H1 (cell line): Measurements from ENCODE around the gene BEAN1. TPM values are rescaled to one million over a fixed set of nuclear protein-coding genes. Genes with fewer than 3 reads are reported as not detected.

Experiments used
- CEBPB ChIP-seq: IDR thresholded peaks from 2 replicates; pipeline ENCODE4 v1.6.1; 2012; ENCODE audit warnings: low read depth, low read length
- HDAC2 ChIP-seq, 2 experiments: fragments of 300-600 bp in 1 of 2; sonication (generic) in 1 of 2; IDR thresholded peaks; 2 replicates each; pipeline ENCODE4 v1.6.1; 2011 to 2012; ENCODE audit warnings: low read depth in 2 of 2, low read length in 2 of 2, mild to moderate bottlenecking in 2 of 2, moderate library complexity in 2 of 2, borderline replicate concordance in 1 of 2, inconsistent platforms in 1 of 2
- PHF8 ChIP-seq: fragments of 200-600 bp; sonication (generic); conservative IDR thresholded peaks from 2 replicates; pipeline ENCODE4 v1.7.1; 2012; ENCODE audit warnings: low read depth, mild to moderate bottlenecking, inconsistent platforms, low read length, moderate library complexity
- POU5F1 ChIP-seq: IDR thresholded peaks from 2 replicates; pipeline ENCODE4 v1.6.1; 2011; ENCODE audit warnings: low read depth, mild to moderate bottlenecking, low read length, moderate library complexity
- SIN3A ChIP-seq, 2 experiments: IDR thresholded peaks in 1 of 2; conservative IDR thresholded peaks in 1 of 2; 2 replicates each; pipeline ENCODE4 v1.6.1; 2011 to 2012; ENCODE audit warnings: low read length in 2 of 2, improper control_type of control experiment in 1 of 2, low read depth in 1 of 2, mild to moderate bottlenecking in 1 of 2
- polyA plus RNA-seq, 7 experiments: library from polyadenylated mRNA; depleted of rRNA in 3 of 7; stranded (reverse) in 5 of 7; unstranded in 2 of 7; fragments of >200 nt in 5 of 7; fragments of 200-250 nt in 2 of 7; gene quantifications; 1 replicate in 5 of 7; 2 replicates in 1 of 7; 4 replicates in 1 of 7; pipeline versions ENCODE4 v1.2.1 to v1.2.3, GENCODE V29; 2011 to 2013; ENCODE audit warnings: missing spikeins in 2 of 7, mixed read lengths in 2 of 7
- total RNA-seq: library from RNA; stranded (reverse); fragmentation: NEBNext Ultra II Directional; extraction: Animal tissue kit (Norgen Biotek cat#: 25700); gene quantifications from 2 replicates; pipeline ENCODE4 v1.2.1, GENCODE V29; 2021
- TF ChIP-seq, protein P1 (sequence below): fragments of 300-600 bp; sonication (generic); IDR thresholded peaks from 2 replicates; pipeline ENCODE4 v1.7.1; 2012; ENCODE audit warnings: low read length, moderate library complexity, mild to moderate bottlenecking, inconsistent platforms; ENCODE audit not compliant: insufficient replicate concordance
- TF ChIP-seq, protein P2 (sequence below), 3 experiments: IDR thresholded peaks; 1 replicate in 2 of 3; 2 replicates in 1 of 3; pipeline versions ENCODE4 v1.5.1 to v1.6.1; 2011; ENCODE audit warnings: low read length in 3 of 3, mild to moderate bottlenecking in 3 of 3, inconsistent platforms in 2 of 3, low read depth in 1 of 3, moderate library complexity in 1 of 3; ENCODE audit not compliant: insufficient read depth in 1 of 3; ENCODE audit errors: control extremely low read depth in 1 of 3

Gene BEAN1
- total and polyA plus RNA-seq, 2 of the 8 experiments (the other 6 are each of a cell fraction or from before 2014, with no cell fraction given): 0.08 TPM; not detected in 1

DNA sequence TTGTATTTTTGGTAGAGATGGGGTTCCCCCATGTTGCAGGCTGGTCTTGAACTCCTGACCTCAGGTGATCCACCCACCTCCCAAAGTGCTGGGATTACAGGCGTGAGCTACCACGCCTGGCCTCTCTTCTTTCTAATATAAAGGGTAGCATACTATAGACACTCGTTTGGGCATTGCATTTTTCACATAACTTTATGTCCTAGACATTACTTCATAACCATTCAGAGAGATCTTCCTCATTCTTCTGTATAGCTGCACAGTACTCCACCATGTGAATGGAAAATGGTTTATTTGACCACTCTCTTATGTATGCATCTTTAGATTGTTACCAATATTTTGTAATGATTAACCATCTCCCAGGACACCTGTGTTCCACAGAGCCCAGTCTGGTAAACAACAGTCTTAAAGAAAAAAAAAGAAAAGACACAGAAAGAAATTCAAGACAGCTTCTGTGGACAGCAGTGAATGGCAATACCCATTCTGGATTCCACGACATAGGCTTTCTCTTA is 80.7 kb downstream of the BEAN1 start (continued):
- TF ChIP-seq, protein P1, sequence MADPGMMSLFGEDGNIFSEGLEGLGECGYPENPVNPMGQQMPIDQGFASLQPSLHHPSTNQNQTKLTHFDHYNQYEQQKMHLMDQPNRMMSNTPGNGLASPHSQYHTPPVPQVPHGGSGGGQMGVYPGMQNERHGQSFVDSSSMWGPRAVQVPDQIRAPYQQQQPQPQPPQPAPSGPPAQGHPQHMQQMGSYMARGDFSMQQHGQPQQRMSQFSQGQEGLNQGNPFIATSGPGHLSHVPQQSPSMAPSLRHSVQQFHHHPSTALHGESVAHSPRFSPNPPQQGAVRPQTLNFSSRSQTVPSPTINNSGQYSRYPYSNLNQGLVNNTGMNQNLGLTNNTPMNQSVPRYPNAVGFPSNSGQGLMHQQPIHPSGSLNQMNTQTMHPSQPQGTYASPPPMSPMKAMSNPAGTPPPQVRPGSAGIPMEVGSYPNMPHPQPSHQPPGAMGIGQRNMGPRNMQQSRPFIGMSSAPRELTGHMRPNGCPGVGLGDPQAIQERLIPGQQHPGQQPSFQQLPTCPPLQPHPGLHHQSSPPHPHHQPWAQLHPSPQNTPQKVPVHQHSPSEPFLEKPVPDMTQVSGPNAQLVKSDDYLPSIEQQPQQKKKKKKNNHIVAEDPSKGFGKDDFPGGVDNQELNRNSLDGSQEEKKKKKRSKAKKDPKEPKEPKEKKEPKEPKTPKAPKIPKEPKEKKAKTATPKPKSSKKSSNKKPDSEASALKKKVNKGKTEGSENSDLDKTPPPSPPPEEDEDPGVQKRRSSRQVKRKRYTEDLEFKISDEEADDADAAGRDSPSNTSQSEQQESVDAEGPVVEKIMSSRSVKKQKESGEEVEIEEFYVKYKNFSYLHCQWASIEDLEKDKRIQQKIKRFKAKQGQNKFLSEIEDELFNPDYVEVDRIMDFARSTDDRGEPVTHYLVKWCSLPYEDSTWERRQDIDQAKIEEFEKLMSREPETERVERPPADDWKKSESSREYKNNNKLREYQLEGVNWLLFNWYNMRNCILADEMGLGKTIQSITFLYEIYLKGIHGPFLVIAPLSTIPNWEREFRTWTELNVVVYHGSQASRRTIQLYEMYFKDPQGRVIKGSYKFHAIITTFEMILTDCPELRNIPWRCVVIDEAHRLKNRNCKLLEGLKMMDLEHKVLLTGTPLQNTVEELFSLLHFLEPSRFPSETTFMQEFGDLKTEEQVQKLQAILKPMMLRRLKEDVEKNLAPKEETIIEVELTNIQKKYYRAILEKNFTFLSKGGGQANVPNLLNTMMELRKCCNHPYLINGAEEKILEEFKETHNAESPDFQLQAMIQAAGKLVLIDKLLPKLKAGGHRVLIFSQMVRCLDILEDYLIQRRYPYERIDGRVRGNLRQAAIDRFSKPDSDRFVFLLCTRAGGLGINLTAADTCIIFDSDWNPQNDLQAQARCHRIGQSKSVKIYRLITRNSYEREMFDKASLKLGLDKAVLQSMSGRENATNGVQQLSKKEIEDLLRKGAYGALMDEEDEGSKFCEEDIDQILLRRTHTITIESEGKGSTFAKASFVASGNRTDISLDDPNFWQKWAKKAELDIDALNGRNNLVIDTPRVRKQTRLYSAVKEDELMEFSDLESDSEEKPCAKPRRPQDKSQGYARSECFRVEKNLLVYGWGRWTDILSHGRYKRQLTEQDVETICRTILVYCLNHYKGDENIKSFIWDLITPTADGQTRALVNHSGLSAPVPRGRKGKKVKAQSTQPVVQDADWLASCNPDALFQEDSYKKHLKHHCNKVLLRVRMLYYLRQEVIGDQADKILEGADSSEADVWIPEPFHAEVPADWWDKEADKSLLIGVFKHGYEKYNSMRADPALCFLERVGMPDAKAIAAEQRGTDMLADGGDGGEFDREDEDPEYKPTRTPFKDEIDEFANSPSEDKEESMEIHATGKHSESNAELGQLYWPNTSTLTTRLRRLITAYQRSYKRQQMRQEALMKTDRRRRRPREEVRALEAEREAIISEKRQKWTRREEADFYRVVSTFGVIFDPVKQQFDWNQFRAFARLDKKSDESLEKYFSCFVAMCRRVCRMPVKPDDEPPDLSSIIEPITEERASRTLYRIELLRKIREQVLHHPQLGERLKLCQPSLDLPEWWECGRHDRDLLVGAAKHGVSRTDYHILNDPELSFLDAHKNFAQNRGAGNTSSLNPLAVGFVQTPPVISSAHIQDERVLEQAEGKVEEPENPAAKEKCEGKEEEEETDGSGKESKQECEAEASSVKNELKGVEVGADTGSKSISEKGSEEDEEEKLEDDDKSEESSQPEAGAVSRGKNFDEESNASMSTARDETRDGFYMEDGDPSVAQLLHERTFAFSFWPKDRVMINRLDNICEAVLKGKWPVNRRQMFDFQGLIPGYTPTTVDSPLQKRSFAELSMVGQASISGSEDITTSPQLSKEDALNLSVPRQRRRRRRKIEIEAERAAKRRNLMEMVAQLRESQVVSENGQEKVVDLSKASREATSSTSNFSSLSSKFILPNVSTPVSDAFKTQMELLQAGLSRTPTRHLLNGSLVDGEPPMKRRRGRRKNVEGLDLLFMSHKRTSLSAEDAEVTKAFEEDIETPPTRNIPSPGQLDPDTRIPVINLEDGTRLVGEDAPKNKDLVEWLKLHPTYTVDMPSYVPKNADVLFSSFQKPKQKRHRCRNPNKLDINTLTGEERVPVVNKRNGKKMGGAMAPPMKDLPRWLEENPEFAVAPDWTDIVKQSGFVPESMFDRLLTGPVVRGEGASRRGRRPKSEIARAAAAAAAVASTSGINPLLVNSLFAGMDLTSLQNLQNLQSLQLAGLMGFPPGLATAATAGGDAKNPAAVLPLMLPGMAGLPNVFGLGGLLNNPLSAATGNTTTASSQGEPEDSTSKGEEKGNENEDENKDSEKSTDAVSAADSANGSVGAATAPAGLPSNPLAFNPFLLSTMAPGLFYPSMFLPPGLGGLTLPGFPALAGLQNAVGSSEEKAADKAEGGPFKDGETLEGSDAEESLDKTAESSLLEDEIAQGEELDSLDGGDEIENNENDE: no peak
- TF ChIP-seq, protein P2, sequence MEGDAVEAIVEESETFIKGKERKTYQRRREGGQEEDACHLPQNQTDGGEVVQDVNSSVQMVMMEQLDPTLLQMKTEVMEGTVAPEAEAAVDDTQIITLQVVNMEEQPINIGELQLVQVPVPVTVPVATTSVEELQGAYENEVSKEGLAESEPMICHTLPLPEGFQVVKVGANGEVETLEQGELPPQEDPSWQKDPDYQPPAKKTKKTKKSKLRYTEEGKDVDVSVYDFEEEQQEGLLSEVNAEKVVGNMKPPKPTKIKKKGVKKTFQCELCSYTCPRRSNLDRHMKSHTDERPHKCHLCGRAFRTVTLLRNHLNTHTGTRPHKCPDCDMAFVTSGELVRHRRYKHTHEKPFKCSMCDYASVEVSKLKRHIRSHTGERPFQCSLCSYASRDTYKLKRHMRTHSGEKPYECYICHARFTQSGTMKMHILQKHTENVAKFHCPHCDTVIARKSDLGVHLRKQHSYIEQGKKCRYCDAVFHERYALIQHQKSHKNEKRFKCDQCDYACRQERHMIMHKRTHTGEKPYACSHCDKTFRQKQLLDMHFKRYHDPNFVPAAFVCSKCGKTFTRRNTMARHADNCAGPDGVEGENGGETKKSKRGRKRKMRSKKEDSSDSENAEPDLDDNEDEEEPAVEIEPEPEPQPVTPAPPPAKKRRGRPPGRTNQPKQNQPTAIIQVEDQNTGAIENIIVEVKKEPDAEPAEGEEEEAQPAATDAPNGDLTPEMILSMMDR (IDR thresholded peaks at IDR 0.05; ENCODE audit: control extremely low read depth in 1 of 3, insufficient read depth in 1 of 3, low read depth in 1 of 3, low read length in 3 of 3): no peak
- TF ChIP-seq CEBPB (no peak), POU5F1 (no peak), SIN3A (conservative IDR thresholded peaks at IDR 0.05 in 1 of 2, IDR thresholded peaks at IDR 0.05 in 1 of 2; ENCODE audit: low read depth in 1 of 2, low read length in 2 of 2) (no peak), HDAC2 (IDR thresholded peaks at IDR 0.05; ENCODE audit: borderline replicate concordance in 1 of 2, low read depth in 2 of 2, low read length in 2 of 2) (no peak), PHF8 (no peak)
